ENCODE results near the gene DAGLA.

DAGLA gene

GRCh38 chr11:61693922-61694601 is 13.9 kb downstream of the DAGLA start:
- no peak for DNase-seq (ENCODE audit: low read depth)
- H3K4me3 ChIP-seq (ENCODE audit: low read depth, low read length), result no peak overlapping the region
- no peak for TF ChIP-seq CTCF (conservative IDR thresholded peaks at IDR 0.05; ENCODE audit: low read depth, low read length)

GRCh38 chr11:61694602-61694939 is 14.4 kb downstream of the DAGLA start:
- DNase-seq (ENCODE audit: low read depth), result no peak
- no peak overlapping the region for H3K4me3 ChIP-seq (ENCODE audit: low read depth, low read length)
- no peak for TF ChIP-seq CTCF (conservative IDR thresholded peaks at IDR 0.05; ENCODE audit: low read depth, low read length)

GRCh38 chr11:61694946-61695706 is 14.9 kb downstream of the DAGLA start:
- DNase-seq (ENCODE audit: low read depth), result no peak
- peak; percentile 41 for TF ChIP-seq CTCF (conservative IDR thresholded peaks at IDR 0.05; ENCODE audit: low read depth, low read length)
- H3K4me3 ChIP-seq (ENCODE audit: low read depth, low read length), result no peak overlapping the region

GRCh38 chr11:61695917-61696316 is 15.7 kb downstream of the DAGLA start:
- peak; percentile 65 for DNase-seq (ENCODE audit: low read depth)
- peak; percentile 15 for TF ChIP-seq CTCF (conservative IDR thresholded peaks at IDR 0.05; ENCODE audit: low read depth, low read length)
- H3K4me3 ChIP-seq (ENCODE audit: low read depth, low read length), result peak overlapping the region; percentile 14

- no peak overlapping the region for H3K4me3 ChIP-seq (ENCODE audit: low read depth, low read length)
- no peak for TF ChIP-seq CTCF (conservative IDR thresholded peaks at IDR 0.05; ENCODE audit: low read depth, low read length)
- no peak for DNase-seq (ENCODE audit: low read depth)
These were observed 16.4 kb downstream of the DAGLA start for GRCh38 chr11:61696602-61697001.

- TF ChIP-seq CTCF (conservative IDR thresholded peaks at IDR 0.05; ENCODE audit: low read depth, low read length), result no peak
- no peak for DNase-seq (ENCODE audit: low read depth)
- H3K4me3 ChIP-seq (ENCODE audit: low read depth, low read length), result no peak overlapping the region
These were observed 16.9 kb downstream of the DAGLA start for GRCh38 chr11:61697078-61697502.

- no peak for TF ChIP-seq CTCF (conservative IDR thresholded peaks at IDR 0.05; ENCODE audit: low read depth, low read length)
- H3K4me3 ChIP-seq (ENCODE audit: low read depth, low read length), result no peak overlapping the region
These were observed 17.6 kb downstream of the DAGLA start for GRCh38 chr11:61697764-61698163.

More at GRCh38 chr11:61697764-61698163, 17.6 kb downstream of the DAGLA start:
- DNase-seq (ENCODE audit: low read depth), result no peak
